HG03432 (cell line): ENCODE data around the gene ASTN2.
A peak's percentile ranks its signal among the peaks of the same experiment; 100 is the strongest.

Source experiments
- ATAC-seq: cut with Tn5 transposase; IDR thresholded peaks from one replicate; pipeline ENCODE4 v1.9.1; 2021; ENCODE audit warnings: mild to moderate bottlenecking, moderate library complexity; ENCODE audit not compliant: unreplicated experiment

ASTN2 gene

DNA sequence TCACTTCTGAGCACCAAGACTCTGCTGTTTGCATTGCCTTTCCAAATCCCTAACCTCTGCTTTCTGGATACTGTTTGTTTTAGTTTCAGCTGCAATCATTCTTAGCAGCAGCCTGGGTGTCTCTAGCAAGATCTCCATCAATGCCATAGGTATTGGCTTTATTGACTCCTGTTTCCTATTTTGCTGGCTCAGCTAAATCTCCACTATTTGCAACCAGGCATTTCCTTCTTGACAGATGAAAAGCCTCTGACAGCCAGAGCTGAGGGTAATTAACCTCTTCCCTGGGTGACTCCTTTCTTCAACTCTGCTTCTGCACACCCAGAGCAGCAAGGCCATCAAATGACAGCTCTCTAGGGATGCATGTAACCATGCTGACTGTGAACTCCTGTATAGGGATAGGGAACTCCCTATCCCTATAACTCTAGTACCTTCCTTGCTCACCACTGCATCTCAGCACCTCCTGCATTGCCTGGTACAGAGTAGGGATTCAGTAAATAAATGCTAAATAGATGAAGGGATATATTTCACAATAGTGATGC lies 434.2 kb downstream of the ASTN2 start:
- no peak for ATAC-seq

DNA sequence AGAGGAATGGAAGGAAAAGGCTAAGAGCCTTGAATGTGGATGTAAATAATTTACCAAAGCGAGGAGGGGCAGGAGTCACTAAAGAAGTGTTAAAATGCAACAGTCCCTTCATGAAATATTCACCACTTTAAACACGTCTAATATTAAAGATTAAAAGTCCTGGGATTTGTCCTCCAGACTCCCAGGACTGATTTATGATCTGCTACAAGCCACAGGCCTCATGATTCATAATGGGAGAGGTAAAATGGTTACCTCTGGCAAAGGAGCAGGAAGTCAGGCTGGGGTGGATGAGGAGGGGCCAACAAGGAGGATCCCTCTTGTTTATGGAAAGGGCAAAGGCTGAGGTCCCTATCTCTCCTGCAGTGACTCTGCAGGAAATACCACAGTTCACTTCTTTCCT lies 435.4 kb downstream of the ASTN2 start:
- no peak for ATAC-seq

DNA sequence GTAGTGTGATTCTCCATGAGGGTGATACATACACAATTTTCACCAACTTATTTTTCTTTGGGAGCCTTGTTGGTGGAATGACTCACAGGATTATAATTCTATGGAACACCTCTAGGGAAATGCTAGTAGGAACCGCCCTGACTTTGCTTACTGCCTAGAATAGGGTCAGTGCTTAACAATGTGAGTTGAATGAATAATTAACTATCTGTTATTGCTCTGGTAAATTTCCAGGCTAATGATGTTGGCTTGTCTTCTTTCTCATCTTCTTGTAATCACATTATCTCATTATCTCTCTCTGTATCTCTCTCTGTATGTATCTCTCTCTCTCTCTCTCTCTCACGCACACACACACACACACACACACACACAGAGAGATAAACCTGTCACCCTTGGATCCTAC lies 436.7 kb downstream of the ASTN2 start:
- no peak for ATAC-seq

DNA sequence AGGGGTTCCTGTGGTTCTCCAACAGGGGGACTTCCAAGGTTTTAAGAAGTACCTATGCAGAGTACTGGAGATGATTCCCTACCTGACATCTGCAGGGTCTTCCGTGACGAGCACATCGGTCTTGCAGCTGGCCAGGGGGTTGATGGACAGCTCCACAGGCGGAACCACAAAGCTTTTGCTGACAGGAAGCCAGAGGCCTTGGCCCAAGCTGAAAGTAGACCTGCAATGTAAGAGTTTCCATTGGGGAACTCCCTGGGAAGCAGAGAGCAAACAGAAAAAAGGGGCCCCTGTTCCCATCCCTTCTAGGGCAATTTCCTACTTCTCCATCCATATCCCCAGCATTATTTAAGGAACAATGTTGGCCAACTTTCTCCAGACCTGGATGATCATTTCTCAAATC lies 439.7 kb downstream of the ASTN2 start:
- peak; percentile 64 for ATAC-seq

DNA sequence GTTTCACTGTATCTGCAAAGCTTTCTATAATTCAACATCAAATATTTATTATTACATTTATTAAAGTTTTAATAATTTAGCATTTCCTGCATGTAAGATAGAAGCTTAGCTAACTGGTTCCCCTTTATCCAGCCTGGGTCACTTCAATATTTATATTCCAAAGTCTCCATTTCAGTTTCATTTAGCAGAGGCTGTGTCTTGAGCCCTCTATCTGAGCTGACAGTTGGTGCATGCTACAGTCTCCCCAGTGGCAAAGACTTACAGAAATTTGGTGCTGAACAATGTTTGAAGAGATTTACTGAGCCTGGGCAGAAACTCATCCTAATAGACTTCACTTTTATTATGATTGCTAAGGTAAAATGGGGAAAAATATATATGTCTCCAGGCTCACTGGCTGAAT lies 448.7 kb downstream of the ASTN2 start:
- ATAC-seq, result no peak

DNA sequence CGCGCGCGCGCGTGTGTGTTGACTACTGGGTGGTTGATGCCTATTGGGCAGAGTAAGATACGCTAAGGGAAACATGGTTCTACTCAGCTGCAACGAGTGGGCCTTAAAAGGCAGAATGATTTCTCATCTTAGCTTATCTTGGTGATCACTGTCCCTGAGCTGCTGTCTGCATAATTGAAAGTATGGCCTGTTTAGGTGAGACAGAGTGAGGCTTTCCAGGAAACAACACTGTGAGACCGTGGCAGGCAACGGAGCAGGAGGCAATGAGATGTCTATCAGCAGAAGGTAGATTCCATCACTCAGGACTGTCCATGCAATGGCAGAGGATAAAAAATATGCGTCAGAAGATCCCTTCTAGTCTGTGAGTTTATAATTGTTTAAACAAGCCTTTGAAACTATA lies 450.6 kb downstream of the ASTN2 start:
- no peak for ATAC-seq

DNA sequence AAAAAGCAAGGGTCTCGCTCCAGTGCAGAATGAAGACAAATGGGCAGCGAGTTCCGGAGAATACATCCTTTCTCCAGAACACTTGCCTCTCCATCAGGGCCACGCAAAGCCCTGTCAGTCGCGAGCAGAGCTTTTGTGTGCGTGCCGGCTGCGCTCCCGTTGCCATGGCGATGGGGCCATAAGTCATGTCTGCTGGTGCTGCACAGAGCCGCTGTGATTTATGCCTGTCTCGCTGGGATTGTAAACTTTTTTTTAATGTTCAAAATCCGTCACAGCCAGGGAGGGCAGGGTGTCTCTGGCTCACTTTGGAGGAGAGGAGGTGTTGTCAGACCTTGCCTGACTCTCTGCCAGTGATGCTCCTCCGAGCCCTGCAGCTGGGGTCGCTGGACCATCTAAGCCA lies 455.0 kb downstream of the ASTN2 start:
- ATAC-seq, result peak; percentile 70

DNA sequence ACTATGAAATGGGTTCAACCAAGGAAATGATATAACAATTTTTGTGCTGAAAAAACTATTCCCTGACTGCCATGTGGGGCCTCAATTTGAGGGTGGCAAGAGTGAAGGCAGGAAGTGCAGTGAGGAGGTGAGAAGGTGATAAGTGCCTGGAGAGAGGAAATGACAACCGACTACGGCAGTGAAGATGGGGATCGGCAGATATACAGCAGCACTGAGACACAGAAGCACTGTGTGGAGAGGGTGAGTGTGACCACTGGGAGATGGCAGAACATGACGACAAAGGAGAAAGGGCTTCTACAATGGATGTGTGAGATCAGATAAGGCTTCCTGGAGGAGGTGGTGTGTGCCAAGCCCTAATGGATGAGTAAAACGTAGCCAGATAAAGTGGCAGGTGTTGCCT lies 456.0 kb downstream of the ASTN2 start:
- ATAC-seq, result peak; percentile 36

DNA sequence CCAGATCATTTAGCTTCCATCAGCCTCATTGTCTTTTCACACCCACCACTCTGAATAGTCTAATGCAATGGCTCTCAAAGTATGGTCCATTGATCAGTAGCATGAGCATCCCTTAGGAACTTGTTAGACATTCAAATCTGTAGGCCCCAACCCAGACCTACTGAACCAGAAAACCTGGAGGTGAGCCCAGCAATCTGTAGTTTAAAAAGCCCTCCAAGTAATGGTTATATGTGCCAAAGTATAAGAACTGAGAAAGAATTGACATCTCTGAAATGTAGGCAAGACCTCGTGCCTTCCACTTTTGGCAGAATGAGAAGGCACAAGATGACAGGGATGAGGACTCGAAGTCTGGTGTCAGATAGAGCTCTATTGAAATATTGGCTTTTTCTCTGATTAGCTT lies 460.1 kb downstream of the ASTN2 start:
- no peak for ATAC-seq

DNA sequence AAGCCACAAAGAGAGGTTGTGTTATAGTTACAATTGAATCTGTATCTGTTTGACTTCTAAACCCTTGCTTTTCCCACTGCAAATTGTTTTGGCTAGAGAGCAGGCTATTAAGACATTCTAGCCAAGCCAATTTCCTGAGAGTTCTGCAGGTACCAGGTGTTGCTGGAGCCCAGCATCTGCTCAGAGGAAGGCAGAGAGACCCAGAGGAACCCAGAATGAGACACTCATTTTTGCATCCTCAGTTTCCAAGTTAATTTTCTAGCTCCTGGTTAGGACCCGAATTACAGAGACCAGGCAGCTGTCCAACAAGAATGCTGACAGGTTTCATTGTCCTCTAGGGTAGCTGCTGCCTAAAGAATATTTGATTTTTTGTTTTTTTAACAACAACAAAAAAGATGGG lies 461.6 kb downstream of the ASTN2 start:
- ATAC-seq, result no peak

DNA sequence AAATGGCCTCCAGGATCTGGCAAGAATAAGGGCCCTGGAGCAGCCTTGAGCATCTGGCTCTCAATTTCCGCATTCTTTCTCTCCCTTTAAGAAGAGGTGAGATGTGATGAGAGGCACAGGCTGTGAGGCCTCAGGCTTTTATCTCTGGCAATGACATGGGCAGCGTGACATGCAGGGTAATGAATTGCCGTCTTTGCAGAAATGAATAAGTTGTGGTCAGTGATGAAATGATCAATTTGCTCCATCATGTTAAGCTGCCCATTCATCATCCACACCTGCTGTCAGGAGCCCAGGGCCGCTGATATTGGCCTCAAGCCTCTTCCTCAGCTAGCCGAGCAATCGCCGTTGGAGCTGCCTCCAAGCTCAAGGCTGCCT lies 462.4 kb downstream of the ASTN2 start:
- no peak for ATAC-seq

DNA sequence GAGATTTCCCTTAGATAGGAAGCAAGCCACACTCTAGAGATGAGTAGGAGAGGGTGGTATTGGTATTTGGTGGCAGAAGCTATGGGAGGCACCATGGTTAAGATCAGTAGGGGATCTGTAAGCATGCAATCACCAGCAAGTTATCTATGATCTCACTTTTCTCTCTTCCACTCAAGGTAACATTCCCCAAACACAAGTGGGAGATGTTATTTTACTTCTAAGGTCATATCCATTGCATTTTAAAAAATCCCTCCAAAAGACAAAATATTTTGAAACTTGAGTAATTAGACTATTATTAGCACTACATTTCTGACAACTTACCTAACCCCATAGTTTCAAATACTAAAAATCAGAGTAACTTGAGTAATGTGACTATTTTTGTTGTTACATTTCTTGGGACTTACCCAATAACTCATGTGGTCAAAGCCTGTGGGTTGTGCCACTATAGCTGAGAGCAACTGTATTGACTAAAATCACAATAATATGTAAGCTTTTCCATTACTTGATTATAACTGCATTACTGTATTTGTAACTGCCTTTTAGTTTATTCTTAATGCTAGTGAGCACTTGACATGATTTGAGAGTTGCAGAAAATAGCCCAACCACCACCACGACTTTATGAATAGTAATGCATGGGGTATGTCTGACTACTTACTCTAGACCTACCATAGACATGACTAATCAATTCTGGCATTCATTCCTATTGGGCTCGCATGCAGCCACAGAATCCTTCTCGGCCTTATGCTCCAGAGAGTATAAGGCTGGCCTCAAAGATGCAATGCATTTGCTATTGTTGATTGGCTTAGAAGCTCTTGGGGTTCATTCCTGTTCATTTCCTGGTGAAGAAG lies 463.0 kb downstream of the ASTN2 start:
- ATAC-seq, result peak; percentile 84

DNA sequence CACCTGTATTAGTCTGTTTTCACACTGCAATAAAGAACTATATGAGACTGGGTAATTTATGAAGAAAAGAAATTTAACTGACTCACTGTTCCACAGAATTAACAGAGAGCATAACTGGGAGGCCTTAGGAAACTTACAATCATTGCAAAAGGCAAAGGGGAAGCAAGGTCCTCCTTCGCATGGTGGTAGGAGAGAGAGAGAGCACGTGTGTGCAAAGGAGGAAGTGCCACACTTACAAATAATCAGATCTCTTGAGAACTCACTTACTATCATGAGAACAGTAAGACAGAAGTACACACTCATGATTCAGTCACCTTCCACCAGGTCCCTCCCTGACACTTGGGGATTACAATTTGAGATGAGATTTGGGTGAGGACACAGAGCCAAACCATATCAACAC lies 469.0 kb downstream of the ASTN2 start:
- ATAC-seq, result no peak

DNA sequence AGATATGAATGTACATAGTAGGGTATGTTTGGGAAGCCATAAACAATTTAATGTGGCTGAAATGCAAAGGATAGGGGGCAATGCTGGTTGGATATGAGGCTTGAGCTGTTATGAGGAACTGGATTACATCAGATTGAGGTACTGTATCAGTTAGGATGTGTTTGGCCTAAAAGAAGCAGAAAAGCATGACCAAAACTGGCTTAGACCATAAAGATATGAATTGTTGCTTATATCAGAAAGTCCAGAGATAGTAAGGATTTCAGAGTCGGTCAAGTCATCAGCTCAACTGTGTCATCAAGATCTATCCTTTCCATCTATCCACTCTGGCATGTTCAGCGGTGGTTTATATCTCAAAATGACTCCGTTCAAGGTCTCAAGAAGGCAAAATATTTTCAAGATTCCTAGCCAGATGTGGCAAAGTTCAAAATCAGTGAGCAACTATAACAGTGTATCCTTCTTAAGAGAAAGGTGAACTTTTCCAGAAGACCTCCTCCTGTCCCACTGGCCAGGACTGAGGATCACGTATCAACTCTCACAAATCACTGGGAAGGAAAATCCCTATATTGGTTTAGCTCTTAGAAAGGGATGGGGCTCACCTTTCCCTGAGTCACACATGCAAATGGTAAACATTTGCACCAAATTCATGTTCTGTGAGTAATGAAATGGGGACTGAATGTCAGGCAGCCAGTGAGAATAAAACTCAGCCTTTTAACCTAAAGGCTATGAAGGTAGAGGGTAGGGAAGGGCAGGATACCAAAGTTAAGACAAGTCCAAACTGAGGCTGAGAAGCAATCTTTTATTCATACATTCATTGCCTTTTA lies 469.9 kb downstream of the ASTN2 start:
- ATAC-seq, result no peak

DNA sequence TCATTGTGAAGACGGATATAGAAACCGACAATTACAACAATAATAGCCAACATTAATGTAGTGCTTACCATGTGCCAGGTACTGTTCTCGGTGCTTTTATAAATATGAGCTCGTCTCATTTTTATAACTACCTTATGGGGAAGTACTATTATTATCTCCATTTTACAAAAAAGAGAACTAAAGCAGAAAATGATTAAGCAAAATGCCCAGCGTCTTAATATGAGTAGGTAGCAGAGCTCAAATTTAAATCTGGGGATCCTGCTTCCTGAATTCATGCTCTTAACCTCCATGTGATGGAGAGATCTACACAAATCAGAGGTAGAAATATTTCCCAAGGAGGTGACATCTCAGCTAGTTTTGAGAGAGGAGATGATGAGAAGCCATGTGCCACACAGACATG lies 470.9 kb downstream of the ASTN2 start:
- no peak for ATAC-seq

DNA sequence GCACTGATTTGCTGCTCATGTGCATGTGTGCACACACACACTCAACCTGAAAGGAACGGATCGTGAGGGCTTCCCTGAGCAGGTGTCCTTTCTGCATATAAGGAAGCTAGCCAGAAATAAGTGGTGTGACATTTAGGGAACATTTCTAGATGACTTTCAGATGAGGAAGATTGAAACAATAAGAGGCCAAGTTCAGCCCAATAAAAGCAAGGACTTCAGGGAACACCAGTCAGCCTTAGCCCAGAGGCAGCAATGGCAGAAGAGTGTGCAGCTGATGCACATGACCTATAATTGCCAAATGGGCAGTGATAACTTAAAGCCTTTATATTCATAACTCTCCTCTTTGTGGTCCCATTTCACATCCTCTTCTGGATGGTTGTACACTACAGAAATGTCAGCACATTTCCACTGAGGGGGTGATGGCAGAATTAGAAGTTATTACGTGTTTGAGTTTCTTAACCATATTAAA lies 472.2 kb downstream of the ASTN2 start:
- ATAC-seq, result peak; percentile 48

DNA sequence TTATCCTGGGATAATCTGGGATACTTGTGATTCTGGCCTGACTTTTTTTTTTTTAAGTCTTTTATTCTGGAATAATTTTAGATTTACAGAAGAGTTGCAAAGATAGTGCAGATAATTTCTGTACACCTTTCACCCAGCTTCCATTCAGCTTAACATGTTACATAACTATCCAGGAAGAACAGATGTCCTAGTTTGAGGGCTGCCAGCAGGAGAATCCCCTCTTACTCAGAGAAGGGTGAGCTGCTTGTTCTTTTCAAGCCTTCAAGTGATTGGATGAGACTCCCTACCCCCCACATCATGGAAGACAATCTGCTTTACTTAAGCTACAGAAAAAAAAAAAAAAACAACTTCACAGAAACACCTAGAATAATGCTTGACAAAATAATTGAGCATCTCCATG lies 473.6 kb downstream of the ASTN2 start:
- no peak for ATAC-seq

DNA sequence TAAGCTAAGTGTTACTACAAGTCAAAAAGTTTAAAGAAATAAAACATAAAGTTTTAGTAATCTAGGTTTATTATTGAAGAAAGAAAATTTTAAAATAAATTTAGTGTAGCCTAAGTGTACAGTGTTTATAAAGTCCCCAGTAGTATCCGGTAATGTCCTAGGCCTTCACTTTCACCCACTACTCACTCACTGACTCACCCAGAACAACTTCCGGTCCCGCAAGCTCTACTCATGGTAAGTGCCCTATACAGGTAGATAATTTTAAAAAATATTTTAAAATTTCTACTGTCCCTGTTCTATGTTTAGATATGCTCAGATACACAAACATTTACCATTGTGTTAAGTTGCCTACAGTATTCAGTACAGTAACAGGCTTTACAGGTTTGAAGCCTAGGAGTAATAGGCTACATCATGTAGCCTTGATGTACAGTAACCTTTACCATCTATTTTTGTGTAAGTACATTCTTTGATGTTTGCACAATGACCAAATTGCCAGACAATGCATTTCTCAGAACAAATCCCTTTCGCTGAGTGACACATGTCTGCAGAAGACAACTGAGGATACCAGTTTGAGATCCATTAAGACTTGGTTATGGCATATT lies 474.1 kb downstream of the ASTN2 start:
- ATAC-seq, result no peak

DNA sequence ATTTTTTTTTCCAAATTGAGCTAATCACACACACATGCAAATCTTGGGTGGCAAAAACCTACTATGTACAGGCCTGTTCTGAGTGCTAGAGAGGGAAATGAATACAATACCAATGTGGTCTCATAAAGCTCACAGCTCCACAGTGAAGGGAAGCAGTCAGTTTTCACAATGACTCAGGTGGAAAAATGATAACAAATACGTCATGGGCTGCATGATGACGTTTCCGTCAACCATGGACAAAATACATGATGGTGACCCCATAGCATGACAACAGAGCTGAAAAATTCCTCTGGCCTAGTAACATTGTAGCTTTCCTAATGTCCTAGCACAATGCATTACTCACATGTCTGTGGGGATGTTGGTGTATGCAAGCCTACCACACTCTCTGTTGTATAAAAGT lies 475.2 kb downstream of the ASTN2 start:
- ATAC-seq, result peak; percentile 50

DNA sequence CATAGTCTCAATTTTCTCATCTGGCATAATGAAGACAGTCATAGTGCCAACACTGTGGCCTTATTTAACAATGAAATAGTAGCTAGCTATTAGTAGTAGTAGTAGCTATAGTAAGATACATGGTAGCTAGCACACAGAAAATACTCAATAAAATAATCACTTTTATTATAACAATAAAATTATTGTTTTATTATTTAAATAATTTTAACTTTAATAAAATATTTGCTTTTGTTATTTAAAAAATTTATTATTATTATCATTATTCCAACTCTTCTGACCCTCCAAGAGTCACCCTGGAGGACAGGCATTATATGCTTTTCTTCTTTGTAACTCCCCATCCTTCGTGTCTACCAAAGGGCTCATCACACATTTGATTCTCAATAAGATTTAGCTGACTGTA lies 475.7 kb downstream of the ASTN2 start:
- no peak for ATAC-seq

DNA sequence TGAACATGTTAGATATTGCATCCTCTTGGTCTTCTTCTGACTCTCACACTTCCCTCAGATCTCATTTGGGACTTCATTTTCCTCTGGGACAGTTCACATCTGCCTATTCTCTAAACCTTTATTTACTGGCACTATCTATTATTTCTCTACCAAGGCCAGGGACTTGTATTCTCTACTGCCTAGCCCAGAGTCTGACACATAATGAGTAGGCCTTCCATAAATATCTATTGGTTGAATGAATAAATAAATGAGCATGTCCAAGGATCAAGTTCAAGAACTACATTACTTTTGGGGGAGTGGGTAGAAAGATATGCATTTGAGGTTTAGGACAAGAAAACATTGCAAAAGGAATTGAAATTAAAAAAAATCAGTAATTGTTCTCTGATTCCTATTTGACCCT lies 477.5 kb downstream of the ASTN2 start:
- no peak for ATAC-seq
